HepG2 (cell line): ENCODE results near the gene RTN1.

Experiments used
- E2F1 ChIP-seq: sonication (generic); formaldehyde crosslinking; IDR thresholded peaks from 2 replicates; pipeline ENCODE4 v1.5.0; 2020; ENCODE audit warnings: missing genetic modification reagents
- POLR2A ChIP-seq, 2 experiments: IDR thresholded peaks; 2 replicates each; pipeline ENCODE4 v1.6.1; 2011; ENCODE audit warnings: low read depth in 2 of 2, low read length in 2 of 2, mild to moderate bottlenecking in 1 of 2, moderate library complexity in 1 of 2; ENCODE audit not compliant: insufficient read depth in 1 of 2
- POLR2AphosphoS5 ChIP-seq: IDR thresholded peaks from 2 replicates; pipeline ENCODE4 v1.6.1; 2012; ENCODE audit warnings: low read depth, low read length
- REST ChIP-seq, 2 experiments: IDR thresholded peaks; 2 replicates each; pipeline ENCODE4 v1.6.1; 2011 to 2012; ENCODE audit warnings: low read length in 2 of 2, borderline replicate concordance in 1 of 2, low read depth in 1 of 2, mild to moderate bottlenecking in 1 of 2, moderate library complexity in 1 of 2
- TCF12 ChIP-seq, 2 experiments: fragments of 450-650 bp in 1 of 2; sonication (generic) in 1 of 2; formaldehyde crosslinking in 1 of 2; IDR thresholded peaks; 2 replicates each; pipeline versions ENCODE4 v1.6.1 to v1.8.0; 2017 to 2022; ENCODE audit warnings: antibody characterized with exemption in 1 of 2, mild to moderate bottlenecking in 1 of 2, missing genetic modification reagents in 1 of 2, moderate library complexity in 1 of 2
- ZNF431 ChIP-seq: sonication (generic); formaldehyde crosslinking; IDR thresholded peaks from 2 replicates; pipeline ENCODE4 v1.9.0; 2022; ENCODE audit warnings: missing genetic modification reagents, low read depth, mild to moderate bottlenecking, borderline replicate concordance
- ZNF674 ChIP-seq: sonication (generic); formaldehyde crosslinking; IDR thresholded peaks from 2 replicates; pipeline ENCODE4 v1.5.0; 2020; ENCODE audit warnings: low read depth, mild to moderate bottlenecking, missing genetic modification reagents
- TF ChIP-seq, protein P1 (sequence below): sonication (generic); formaldehyde crosslinking; IDR thresholded peaks from 2 replicates; pipeline ENCODE4 v1.5.0; 2020; ENCODE audit warnings: mild to moderate bottlenecking, missing genetic modification reagents, moderate library complexity

DNA sequence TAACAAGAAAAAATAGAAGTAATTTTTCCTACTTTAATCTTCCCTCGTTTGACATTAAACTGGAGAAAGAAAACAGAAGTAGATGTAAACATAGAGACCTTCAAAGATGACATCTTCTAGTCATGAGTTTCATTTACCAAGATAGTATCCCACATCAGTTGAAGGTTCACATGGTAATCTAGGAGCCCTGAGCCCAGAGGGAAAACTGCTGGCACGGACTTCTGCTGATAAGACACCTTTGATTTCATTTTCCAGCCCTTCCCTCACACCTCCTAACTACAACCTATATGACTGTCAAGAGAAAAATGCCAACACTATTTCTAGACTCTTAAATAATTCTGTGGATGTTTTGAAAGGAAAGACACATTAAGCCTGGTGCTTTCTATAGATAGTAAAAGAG lies 247.9 kb downstream of the RTN1 start:
- TF ChIP-seq, protein P1, sequence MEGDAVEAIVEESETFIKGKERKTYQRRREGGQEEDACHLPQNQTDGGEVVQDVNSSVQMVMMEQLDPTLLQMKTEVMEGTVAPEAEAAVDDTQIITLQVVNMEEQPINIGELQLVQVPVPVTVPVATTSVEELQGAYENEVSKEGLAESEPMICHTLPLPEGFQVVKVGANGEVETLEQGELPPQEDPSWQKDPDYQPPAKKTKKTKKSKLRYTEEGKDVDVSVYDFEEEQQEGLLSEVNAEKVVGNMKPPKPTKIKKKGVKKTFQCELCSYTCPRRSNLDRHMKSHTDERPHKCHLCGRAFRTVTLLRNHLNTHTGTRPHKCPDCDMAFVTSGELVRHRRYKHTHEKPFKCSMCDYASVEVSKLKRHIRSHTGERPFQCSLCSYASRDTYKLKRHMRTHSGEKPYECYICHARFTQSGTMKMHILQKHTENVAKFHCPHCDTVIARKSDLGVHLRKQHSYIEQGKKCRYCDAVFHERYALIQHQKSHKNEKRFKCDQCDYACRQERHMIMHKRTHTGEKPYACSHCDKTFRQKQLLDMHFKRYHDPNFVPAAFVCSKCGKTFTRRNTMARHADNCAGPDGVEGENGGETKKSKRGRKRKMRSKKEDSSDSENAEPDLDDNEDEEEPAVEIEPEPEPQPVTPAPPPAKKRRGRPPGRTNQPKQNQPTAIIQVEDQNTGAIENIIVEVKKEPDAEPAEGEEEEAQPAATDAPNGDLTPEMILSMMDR (CRISPR knock-in tag) = no peak
- no peak for TF ChIP-seq REST (IDR thresholded peaks at IDR 0.05; ENCODE audit: borderline replicate concordance in 1 of 2, low read depth in 1 of 2, low read length in 2 of 2)
- TF ChIP-seq ZNF431 (CRISPR knock-in tag) = no peak
- no peak for TF ChIP-seq ZNF674
- no peak for TF ChIP-seq POLR2A (IDR thresholded peaks at IDR 0.05; ENCODE audit: insufficient read depth in 1 of 2, low read depth in 2 of 2, low read length in 2 of 2)
- TF ChIP-seq POLR2AphosphoS5 = no peak
- TF ChIP-seq E2F1 (CRISPR knock-in tag) = no peak
- TF ChIP-seq TCF12 (IDR thresholded peaks at IDR 0.05) = no peak
- no peak for TF ChIP-seq TCF12 (CRISPR knock-in tag; IDR thresholded peaks at IDR 0.05)
